IPS-18a (cell line): ENCODE data around the gene DEFB129.

ENCODE experiments used
- H3K27ac ChIP-seq: one replicate; pipeline ENCODE4 v1.5.1; 2013; ENCODE audit warnings: low read length
- H3K27me3 ChIP-seq: one replicate; pipeline ENCODE4 v1.6.1; 2013; ENCODE audit warnings: mild to moderate bottlenecking, low read length; ENCODE audit not compliant: control insufficient read depth, insufficient read depth
- H3K36me3 ChIP-seq: one replicate; pipeline ENCODE4 v1.6.1; 2013; ENCODE audit warnings: low read depth, low read length; ENCODE audit not compliant: control insufficient read depth
- H3K4me1 ChIP-seq: one replicate; pipeline ENCODE4 v1.6.1; 2013; ENCODE audit warnings: low read depth, low read length; ENCODE audit not compliant: control insufficient read depth
- H3K4me3 ChIP-seq: one replicate; pipeline ENCODE4 v1.5.1; 2013; ENCODE audit warnings: low read length
- H3K9ac ChIP-seq: one replicate; pipeline ENCODE4 v1.6.1; 2013; ENCODE audit warnings: mild to moderate bottlenecking, low read length, moderate library complexity
- H3K9me3 ChIP-seq: one replicate; pipeline ENCODE4 v1.6.1; 2013; ENCODE audit warnings: low read depth, low read length; ENCODE audit not compliant: control insufficient read depth

DEFB129 gene

GRCh38 chr20:257419-257818 lies 30.4 kb downstream of the DEFB129 start, which contains the start of gene DEFB132:
Gene DEFB132, plus strand, starts transcription at chr20:257724. Its CDS starts 55 bp downstream, at chr20:257779.
- Histone ChIP-seq H3K4me3 (no peak within 1 kb of the TSS), H3K27ac (no peak within 1 kb of the TSS), H3K9me3 (no peaks in the 10 kb centered on the region), H3K9ac (no peak within 1 kb of the TSS), H3K36me3 (no peaks in the 10 kb centered on the region), H3K4me1 (no peaks in the 10 kb centered on the region), H3K27me3 (peaks cover 76% of the 10 kb centered on the region)

- Histone ChIP-seq H3K27ac (no peak overlapping the region), H3K4me3 (no peak overlapping the region), H3K9me3 (no peaks in the 10 kb centered on the region), H3K4me1 (no peaks in the 10 kb centered on the region), H3K9ac (no peak overlapping the region), H3K27me3 (peaks cover 76% of the 10 kb centered on the region), H3K36me3 (no peaks in the 10 kb centered on the region)
Measured at GRCh38 chr20:258269-258858, 31.3 kb downstream of the DEFB129 start.

- peaks cover 73% of the 10 kb centered on the region for H3K27me3 ChIP-seq
- no peak overlapping the region for H3K4me3 ChIP-seq
Measured at GRCh38 chr20:258963-259362, 31.9 kb downstream of the DEFB129 start.

GRCh38 chr20:259981-260380 lies 32.9 kb downstream of the DEFB129 start:
- Histone ChIP-seq H3K9ac (no peak overlapping the region), H3K27ac (no peak overlapping the region), H3K27me3 (peaks cover 63% of the 10 kb centered on the region), H3K4me3 (no peak overlapping the region), H3K9me3 (no peaks in the 10 kb centered on the region), H3K4me1 (no peaks in the 10 kb centered on the region), H3K36me3 (no peaks in the 10 kb centered on the region)

More at GRCh38 chr20:258963-259362, 31.9 kb downstream of the DEFB129 start:
- H3K4me1 ChIP-seq = no peaks in the 10 kb centered on the region
- no peaks in the 10 kb centered on the region for H3K9me3 ChIP-seq
- H3K9ac ChIP-seq = no peak overlapping the region
- H3K36me3 ChIP-seq = no peaks in the 10 kb centered on the region
- H3K27ac ChIP-seq = no peak overlapping the region

DNA sequence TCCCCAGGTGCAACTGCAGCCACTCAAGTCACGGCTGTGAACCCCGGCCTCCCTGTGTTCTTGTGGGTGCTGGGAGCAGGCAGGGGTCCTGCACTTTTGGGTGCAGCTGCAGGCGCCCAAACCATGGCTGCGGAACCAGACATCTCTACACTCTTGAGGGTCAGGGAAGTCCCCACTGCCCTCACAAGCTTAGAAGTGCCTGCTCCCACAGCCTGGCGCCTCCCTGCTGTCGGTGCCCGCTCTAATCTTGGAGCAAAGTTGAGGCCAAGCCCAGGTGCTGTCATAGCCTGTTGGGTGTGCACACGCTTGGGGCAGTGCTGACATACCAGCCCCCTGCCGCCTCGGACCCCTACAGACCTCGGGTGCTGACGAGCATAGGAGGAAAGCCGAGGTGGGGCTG lies 36.6 kb downstream of the DEFB129 start:
- H3K36me3 ChIP-seq = no peaks in the 10 kb centered on the region
- peaks cover 6% of the 10 kb centered on the region for H3K4me1 ChIP-seq
- H3K9me3 ChIP-seq = no peaks in the 10 kb centered on the region
- no peak overlapping the region for H3K9ac ChIP-seq
- H3K4me3 ChIP-seq = no peak overlapping the region
- peaks cover 45% of the 10 kb centered on the region for H3K27me3 ChIP-seq
- H3K27ac ChIP-seq = no peak overlapping the region

DNA sequence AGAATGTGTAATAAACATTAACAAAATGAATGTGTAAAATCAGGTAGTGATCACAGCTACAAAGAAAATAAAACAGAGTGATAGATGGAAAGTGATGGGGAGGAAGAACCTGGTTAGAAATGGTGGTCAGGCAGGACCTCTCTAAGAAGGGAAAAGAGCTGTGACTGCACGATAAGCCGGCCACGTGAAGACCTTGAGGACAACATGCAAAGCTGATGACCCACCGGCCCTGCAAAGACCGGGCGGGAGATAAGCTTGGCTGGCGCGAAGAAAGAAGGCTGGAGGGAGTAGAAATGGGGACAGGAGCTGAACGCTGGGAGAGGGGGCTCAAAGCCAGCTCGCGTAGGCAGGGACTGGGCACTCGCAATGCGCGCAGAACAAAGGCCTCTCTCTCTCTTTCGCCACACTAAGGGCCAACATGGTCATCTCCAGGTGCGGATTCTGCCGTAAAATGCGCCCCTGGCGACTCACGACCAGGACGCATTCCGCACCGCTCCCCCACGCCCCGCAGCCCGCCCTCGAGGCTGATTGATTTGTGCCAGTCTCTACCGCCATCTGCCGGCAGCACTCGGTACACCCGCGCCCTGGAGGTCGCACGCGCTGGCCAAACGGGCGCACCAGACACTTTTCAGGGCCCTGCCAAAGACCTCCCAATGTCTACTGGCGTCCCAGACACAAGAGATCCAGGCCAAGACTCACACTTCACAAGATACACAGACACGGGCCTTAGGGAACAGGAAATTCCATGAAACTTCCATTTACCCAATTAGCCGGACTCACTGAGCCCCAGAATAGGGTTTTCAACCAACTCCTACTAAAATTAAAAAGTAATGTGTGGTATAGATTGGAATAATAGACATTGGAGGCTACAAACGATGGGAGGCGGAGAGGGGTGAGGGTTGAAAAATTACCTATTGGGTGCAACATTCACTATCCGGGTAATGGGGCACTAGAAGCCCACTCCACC lies 39.8 kb downstream of the DEFB129 start:
- H3K4me1 ChIP-seq = peaks cover 6% of the 10 kb centered on the region
- peak overlapping the region; percentile 56 for H3K4me3 ChIP-seq
- H3K9ac ChIP-seq = peak overlapping the region; percentile 61
- peaks cover 32% of the 10 kb centered on the region for H3K27me3 ChIP-seq
- H3K36me3 ChIP-seq = no peaks in the 10 kb centered on the region
- no peak overlapping the region for H3K27ac ChIP-seq
- no peaks in the 10 kb centered on the region for H3K9me3 ChIP-seq

DNA sequence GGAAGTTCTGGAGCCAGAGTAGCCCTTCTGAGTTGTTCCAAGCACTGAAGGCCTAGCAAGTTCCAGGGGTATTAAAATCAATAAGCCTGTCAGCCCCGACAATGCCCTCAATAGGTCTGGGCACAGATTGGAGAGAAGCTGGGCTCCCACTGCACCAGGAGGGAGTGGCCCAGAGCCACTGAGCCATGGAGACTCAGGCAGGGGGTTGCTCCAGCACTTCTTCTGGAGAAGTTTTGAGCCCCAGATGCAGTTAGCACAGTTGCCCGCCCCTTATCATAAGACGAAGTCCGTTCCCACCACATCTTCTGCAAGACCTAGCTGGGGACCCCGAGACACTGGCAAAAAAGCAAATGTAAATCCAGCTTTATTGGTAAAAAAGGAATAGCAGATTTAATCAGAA lies 43.5 kb downstream of the DEFB129 start:
- H3K9me3 ChIP-seq = no peaks in the 10 kb centered on the region
- H3K27ac ChIP-seq = no peak overlapping the region
- H3K9ac ChIP-seq = no peak overlapping the region
- no peak overlapping the region for H3K4me3 ChIP-seq
- no peaks in the 10 kb centered on the region for H3K36me3 ChIP-seq
- peaks cover 6% of the 10 kb centered on the region for H3K4me1 ChIP-seq
- peaks cover 12% of the 10 kb centered on the region for H3K27me3 ChIP-seq

- no peak overlapping the region for H3K9ac ChIP-seq
- peaks cover 7% of the 10 kb centered on the region for H3K27me3 ChIP-seq
- H3K9me3 ChIP-seq = no peaks in the 10 kb centered on the region
- H3K4me3 ChIP-seq = no peak overlapping the region
- no peak overlapping the region for H3K27ac ChIP-seq
- no peaks in the 10 kb centered on the region for H3K36me3 ChIP-seq
- H3K4me1 ChIP-seq = peaks cover 6% of the 10 kb centered on the region
Measured at GRCh38 chr20:271069-271468, 44.0 kb downstream of the DEFB129 start.

DNA sequence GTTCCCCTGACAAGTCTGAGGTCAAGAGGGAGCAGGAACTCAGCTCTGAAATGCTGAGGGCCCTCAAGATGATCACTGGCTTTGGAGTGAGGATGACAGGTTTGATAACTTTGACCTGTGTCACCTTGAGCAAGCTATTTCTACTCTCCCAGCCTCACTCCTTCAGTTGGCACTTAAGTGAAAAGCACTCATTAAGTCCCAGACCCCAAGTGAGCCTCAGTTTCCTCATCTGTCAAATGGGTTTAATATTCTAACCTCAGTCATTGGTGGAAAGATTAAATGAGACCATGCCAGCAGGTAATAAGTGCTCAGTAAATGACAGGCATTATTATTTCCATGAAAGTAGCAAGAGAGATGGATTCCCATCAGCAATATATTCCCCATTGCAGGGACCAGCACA lies 44.5 kb downstream of the DEFB129 start:
- H3K4me1 ChIP-seq = peaks cover 3% of the 10 kb centered on the region
- no peaks in the 10 kb centered on the region for H3K9me3 ChIP-seq
- no peak overlapping the region for H3K9ac ChIP-seq
- no peak overlapping the region for H3K4me3 ChIP-seq
- peaks cover 2% of the 10 kb centered on the region for H3K27me3 ChIP-seq
- no peak overlapping the region for H3K27ac ChIP-seq
- H3K36me3 ChIP-seq = no peaks in the 10 kb centered on the region

DNA sequence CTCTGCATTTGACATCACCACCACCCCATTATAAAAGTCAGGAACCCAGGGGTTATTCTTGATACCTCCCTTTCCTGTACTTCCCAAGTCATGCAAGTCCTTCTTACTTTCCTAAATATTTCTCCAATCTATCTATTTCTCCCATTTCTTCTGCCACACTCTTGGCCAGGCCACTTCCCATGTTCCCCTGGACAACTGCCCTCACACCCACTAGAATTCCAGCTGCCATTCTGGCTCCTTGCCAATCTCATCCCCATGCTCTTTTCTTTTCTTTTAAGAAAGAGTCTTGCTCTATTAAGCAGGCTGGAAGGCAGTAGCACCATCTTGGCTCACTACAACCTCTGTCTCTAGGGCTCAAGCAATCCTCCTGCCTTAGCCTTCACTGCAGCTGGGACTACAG lies 45.7 kb downstream of the DEFB129 start:
- Histone ChIP-seq H3K4me1 (no peaks in the 10 kb centered on the region), H3K27ac (no peak overlapping the region), H3K4me3 (no peak overlapping the region), H3K9ac (no peak overlapping the region), H3K9me3 (no peaks in the 10 kb centered on the region), H3K36me3 (no peaks in the 10 kb centered on the region), H3K27me3 (no peaks in the 10 kb centered on the region)

DNA sequence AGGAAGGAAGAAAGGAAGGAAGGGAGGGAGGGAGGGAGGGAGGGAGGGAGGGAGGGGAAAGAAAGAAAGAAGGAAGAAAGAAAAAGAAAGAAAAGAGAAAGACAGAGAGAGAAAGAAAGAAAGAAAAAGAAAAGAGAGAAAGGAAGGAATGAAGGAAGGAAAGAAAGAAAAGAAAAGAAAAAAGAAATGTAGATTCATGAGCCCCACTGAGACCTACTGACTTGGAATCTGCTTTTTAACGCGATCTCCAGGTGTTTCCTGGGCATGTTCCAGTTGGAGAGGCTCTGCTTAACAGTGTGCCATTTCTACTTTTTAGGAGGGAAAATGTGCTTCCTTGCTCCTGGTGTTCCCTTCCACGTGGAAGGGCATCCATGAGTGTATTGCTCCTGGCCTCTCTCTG lies 46.8 kb downstream of the DEFB129 start:
- Histone ChIP-seq H3K4me3 (no peak overlapping the region), H3K4me1 (no peaks in the 10 kb centered on the region), H3K27me3 (no peaks in the 10 kb centered on the region), H3K9me3 (no peaks in the 10 kb centered on the region), H3K9ac (no peak overlapping the region), H3K27ac (no peak overlapping the region), H3K36me3 (no peaks in the 10 kb centered on the region)
